SK-N-SH (cell line): ENCODE results near the gene PJA2.

ENCODE experiments used
- MXI1 ChIP-seq: IDR thresholded peaks from 2 replicates; pipeline ENCODE4 v1.6.1; 2012; ENCODE audit warnings: mild to moderate bottlenecking, low read depth, low read length, improper control_type of control experiment
- POLR2AphosphoS5 ChIP-seq: IDR thresholded peaks from 2 replicates; pipeline ENCODE4 v1.6.1; 2012; ENCODE audit warnings: low read depth, low read length
- TF ChIP-seq, protein P1 (sequence below): fragments of 200-600 bp; sonication (generic); IDR thresholded peaks from 2 replicates; pipeline ENCODE4 v1.6.1; 2017; ENCODE audit warnings: antibody characterized with exemption, mild to moderate bottlenecking, moderate library complexity

DNA sequence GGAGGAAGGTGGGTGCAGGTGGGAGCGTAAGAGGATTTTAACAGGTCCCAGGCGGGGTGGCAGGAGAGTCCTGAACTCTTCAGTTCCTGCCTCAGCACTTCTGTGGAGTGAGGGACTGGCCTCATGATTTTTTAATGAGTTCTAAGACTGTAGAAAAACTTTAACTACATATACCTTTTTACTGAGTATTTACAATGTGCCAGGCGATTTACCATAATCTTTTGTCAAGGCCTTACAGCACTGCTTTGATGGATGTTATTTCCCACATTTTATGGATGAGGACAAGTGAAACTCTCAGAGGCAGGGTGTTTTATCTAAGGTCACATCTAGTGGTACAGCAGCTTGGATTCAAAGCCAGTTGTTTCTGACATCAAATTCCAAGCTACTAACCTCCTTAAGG lies 99.5 kb downstream of the PJA2 start:
- TF ChIP-seq POLR2AphosphoS5 (no peak), MXI1 (no peak)
- TF ChIP-seq, protein P1, sequence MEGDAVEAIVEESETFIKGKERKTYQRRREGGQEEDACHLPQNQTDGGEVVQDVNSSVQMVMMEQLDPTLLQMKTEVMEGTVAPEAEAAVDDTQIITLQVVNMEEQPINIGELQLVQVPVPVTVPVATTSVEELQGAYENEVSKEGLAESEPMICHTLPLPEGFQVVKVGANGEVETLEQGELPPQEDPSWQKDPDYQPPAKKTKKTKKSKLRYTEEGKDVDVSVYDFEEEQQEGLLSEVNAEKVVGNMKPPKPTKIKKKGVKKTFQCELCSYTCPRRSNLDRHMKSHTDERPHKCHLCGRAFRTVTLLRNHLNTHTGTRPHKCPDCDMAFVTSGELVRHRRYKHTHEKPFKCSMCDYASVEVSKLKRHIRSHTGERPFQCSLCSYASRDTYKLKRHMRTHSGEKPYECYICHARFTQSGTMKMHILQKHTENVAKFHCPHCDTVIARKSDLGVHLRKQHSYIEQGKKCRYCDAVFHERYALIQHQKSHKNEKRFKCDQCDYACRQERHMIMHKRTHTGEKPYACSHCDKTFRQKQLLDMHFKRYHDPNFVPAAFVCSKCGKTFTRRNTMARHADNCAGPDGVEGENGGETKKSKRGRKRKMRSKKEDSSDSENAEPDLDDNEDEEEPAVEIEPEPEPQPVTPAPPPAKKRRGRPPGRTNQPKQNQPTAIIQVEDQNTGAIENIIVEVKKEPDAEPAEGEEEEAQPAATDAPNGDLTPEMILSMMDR, result no peak
